Activated CD4-positive, alpha-beta T cell treated with anti-CD3 and anti-CD28 coated beads, Interleukin-2, amount 50 U/mL, for 1 hour (primary cell): ENCODE measurements around the gene NLGN4X.
"Not testable (repeated sequence)": the region's sequence is repeated elsewhere in the genome, so short reads cannot be mapped to it uniquely, and the experiment has no call there.

Experiments
- DNase-seq: peaks from one replicate; pipeline ENCODE4 v3.0.0-alpha.2; 2020

The NLGN4X gene

GRCh38 chrX:6002056-6002455 is 226.6 kb downstream of the NLGN4X start:
- no peak for DNase-seq

- no peak for DNase-seq
These were observed 229.8 kb downstream of the NLGN4X start for GRCh38 chrX:5998901-5999300.

- no peak for DNase-seq
These were observed 230.2 kb downstream of the NLGN4X start for GRCh38 chrX:5998456-5998855.

GRCh38 chrX:5991393-5991792 is 237.3 kb downstream of the NLGN4X start:
- no peak for DNase-seq

- DNase-seq: no peak
These were observed 249.3 kb downstream of the NLGN4X start for GRCh38 chrX:5979338-5979737.

- DNase-seq: no peak
These were observed 252.3 kb downstream of the NLGN4X start for GRCh38 chrX:5976332-5976731.

- DNase-seq: no peak
These were observed 257.4 kb downstream of the NLGN4X start for GRCh38 chrX:5971300-5971699.

- no peak for DNase-seq
These were observed 263.3 kb downstream of the NLGN4X start for GRCh38 chrX:5965406-5965805.

GRCh38 chrX:5959286-5959685 is 269.4 kb downstream of the NLGN4X start:
- no peak for DNase-seq

- DNase-seq: no peak
These were observed 270.1 kb downstream of the NLGN4X start for GRCh38 chrX:5958523-5958922.

GRCh38 chrX:5957506-5957905 is 271.2 kb downstream of the NLGN4X start:
- no peak for DNase-seq

GRCh38 chrX:5936438-5936837 is 292.2 kb downstream of the NLGN4X start:
- DNase-seq: no peak

- no peak for DNase-seq
These were observed 300.4 kb downstream of the NLGN4X start for GRCh38 chrX:5928224-5928623.

- no peak for DNase-seq
These were observed 311.7 kb downstream of the NLGN4X start for GRCh38 chrX:5916945-5917344.

- DNase-seq: no peak
These were observed 312.9 kb downstream of the NLGN4X start for GRCh38 chrX:5915783-5916182.

- DNase-seq: no peak
These were observed 321.5 kb downstream of the NLGN4X start for GRCh38 chrX:5907207-5907606.

GRCh38 chrX:5903586-5904190 is 325.0 kb downstream of the NLGN4X start:
- not testable (repeated sequence) for DNase-seq

- DNase-seq: no peak
These were observed 330.2 kb downstream of the NLGN4X start for GRCh38 chrX:5898463-5898862.

GRCh38 chrX:5891378-5891777 is 337.3 kb downstream of the NLGN4X start:
- no peak for DNase-seq

- DNase-seq: no peak
These were observed 351.6 kb downstream of the NLGN4X start for GRCh38 chrX:5876984-5877596.

- no peak for DNase-seq
These were observed 358.4 kb downstream of the NLGN4X start for GRCh38 chrX:5870238-5870637.

GRCh38 chrX:5869786-5870185 is 358.9 kb downstream of the NLGN4X start:
- DNase-seq: no peak

GRCh38 chrX:5867778-5868177 is 360.9 kb downstream of the NLGN4X start:
- no peak for DNase-seq

GRCh38 chrX:5857232-5857631 is 371.4 kb downstream of the NLGN4X start:
- DNase-seq: no peak

GRCh38 chrX:5852941-5853340 is 375.7 kb downstream of the NLGN4X start:
- DNase-seq: no peak
